ENCODE data around the gene POU3F1.

DNA sequence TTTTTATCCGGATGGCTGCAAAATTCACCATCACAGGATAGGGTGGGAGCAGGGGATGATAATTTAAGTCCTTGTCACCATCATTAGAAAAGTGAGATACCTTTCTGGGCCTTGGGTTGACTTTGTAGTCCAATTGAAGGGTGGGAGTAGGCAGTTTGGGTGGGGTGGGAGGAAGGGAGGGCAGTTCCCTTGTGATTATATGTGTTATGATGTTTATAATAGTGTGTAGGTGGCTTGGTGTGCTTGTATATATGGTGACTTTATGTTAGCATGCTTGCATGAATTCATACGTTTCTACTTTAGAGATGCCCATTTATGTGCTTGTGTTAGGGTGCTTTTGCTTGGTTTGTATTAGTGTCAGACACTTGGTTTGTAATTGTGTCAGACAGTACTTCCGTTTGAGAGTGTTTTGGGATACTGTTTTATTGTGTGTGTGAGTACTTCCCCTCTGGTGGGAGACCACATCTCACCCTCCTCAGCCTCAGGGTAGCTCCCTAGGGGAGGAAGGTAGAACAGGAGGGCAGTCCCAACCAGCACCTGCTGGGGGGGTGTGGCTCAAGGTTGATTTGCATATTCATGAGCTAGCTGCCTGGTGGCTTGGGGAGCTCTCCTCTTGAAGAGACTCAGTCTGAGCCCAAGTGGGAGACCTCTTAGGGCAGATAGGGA is 6.3 kb upstream of the POU3F1 start:
- TF ChIP-seq CTCF (conservative IDR thresholded peaks at IDR 0.05; ENCODE audit: low read length) (no peak), EZH2phosphoT487 (IDR thresholded peaks at IDR 0.05; ENCODE audit: borderline replicate concordance, low read depth, low read length) (no peak)
